Smooth muscle cell (in vitro differentiated cells): ENCODE results near the gene TTC5. TPM values are rescaled to one million over a fixed set of nuclear protein-coding genes. Genes with fewer than 3 reads are reported as not detected.
"Not testable (repeated sequence)": the region's sequence is repeated elsewhere in the genome, so short reads cannot be mapped to it uniquely, and the experiment has no call there.

ENCODE experiments used
- DNase-seq: peaks from one replicate; lab custom pipeline; 2025; ENCODE audit not compliant: unreplicated experiment; lab: John Stamatoyannopoulos, UW
- H2AFZ ChIP-seq: fragments of 200-600 bp; sonication (generic); 2 replicates; pipeline ENCODE4 v1.6.0; 2016; ENCODE audit warnings: antibody characterized with exemption, low read depth, mild to moderate bottlenecking
- H3F3A ChIP-seq: fragments of 200-600 bp; sonication (generic); 2 replicates; pipeline ENCODE4 v1.6.0; 2017; ENCODE audit warnings: antibody characterized with exemption, low read depth
- H3K27ac ChIP-seq: fragments of 200-600 bp; sonication (generic); 2 replicates; pipeline ENCODE4 v1.5.1; 2016; ENCODE audit warnings: low read depth, mild to moderate bottlenecking
- H3K27me3 ChIP-seq: fragments of 200-600 bp; sonication (generic); 2 replicates; pipeline ENCODE4 v1.6.1; 2016; ENCODE audit warnings: low read depth, mild to moderate bottlenecking
- H3K36me3 ChIP-seq: fragments of 200-600 bp; sonication (generic); 2 replicates; pipeline ENCODE4 v1.5.1; 2016; ENCODE audit warnings: low read depth
- H3K4me1 ChIP-seq: fragments of 200-600 bp; sonication (generic); 2 replicates; pipeline ENCODE4 v1.5.1; 2016; ENCODE audit warnings: low read depth
- H3K4me2 ChIP-seq: fragments of 200-600 bp; sonication (generic); 2 replicates; pipeline ENCODE4 v1.6.0; 2016; ENCODE audit warnings: mild to moderate bottlenecking
- H3K4me3 ChIP-seq: fragments of 200-600 bp; sonication (generic); 2 replicates; pipeline ENCODE4 v1.5.1; 2016; ENCODE audit warnings: mild to moderate bottlenecking
- H3K79me2 ChIP-seq: fragments of 200-600 bp; sonication (generic); 2 replicates; pipeline ENCODE4 v1.6.0; 2016; ENCODE audit warnings: low read depth, mild to moderate bottlenecking
- H3K9ac ChIP-seq: fragments of 200-600 bp; sonication (generic); 2 replicates; pipeline ENCODE4 v1.6.0; 2016; ENCODE audit warnings: low read depth
- H3K9me3 ChIP-seq: fragments of 200-600 bp; sonication (generic); replicated peaks from 2 replicates; pipeline ENCODE4 v1.5.1; 2016; ENCODE audit warnings: low read depth
- H4K20me1 ChIP-seq: fragments of 200-600 bp; sonication (generic); 2 replicates; pipeline ENCODE4 v1.6.0; 2016; ENCODE audit warnings: low read depth
- CTCF ChIP-seq: fragments of 200-600 bp; sonication (generic); IDR thresholded peaks from 2 replicates; pipeline ENCODE4 v1.5.1; 2017; ENCODE audit warnings: borderline replicate concordance, mild to moderate bottlenecking, antibody characterized with exemption; ENCODE audit not compliant: insufficient read depth, poor library complexity, severe bottlenecking
- WGBS: methylation state at CpG from one replicate; pipeline ENCODE4 v1.1.7; 2016; ENCODE audit warnings: low lambda C conversion rate; 5-methylcytosine and 5-hydroxymethylcytosine counted together
- polyA plus RNA-seq: library from polyadenylated mRNA; unstranded; fragments of >200 nt; fragmentation: Nextera tagmentation; extraction: Ambion mirVana; gene quantifications from 2 replicates; pipeline ENCODE4 v1.2.1, GENCODE V29; 2016
- total RNA-seq: library from RNA; depleted of rRNA; stranded (reverse); fragments of >200 nt; gene quantifications from 2 replicates; pipeline ENCODE4 v1.2.3, GENCODE V29; 2014

The TTC5 gene
- total and polyA plus RNA-seq, 2 experiments from 2014 or later: 13.4 to 18.7 TPM

GRCh38 chr14:20294636-20295035, 11.1 kb downstream of the TTC5 start:
- Histone ChIP-seq H3K4me1 (no peaks in the 10 kb centered on the region), H3K9me3 (no peaks in the 10 kb centered on the region), H3K4me3 (no peak overlapping the region), H3K27me3 (no peaks in the 10 kb centered on the region), H3K27ac (no peak overlapping the region), H2AFZ (no peak overlapping the region), H3K36me3 (peaks cover 4% of the 10 kb centered on the region), H3K79me2 (no peaks in the 10 kb centered on the region), H3F3A (no peaks in the 10 kb centered on the region), H3K9ac (no peak overlapping the region), H4K20me1 (no peaks in the 10 kb centered on the region), H3K4me2 (no peak overlapping the region)
- 95% methylated on average over 2 of the region's 2 CpGs for WGBS
- no peak for TF ChIP-seq CTCF
- DNase-seq: no peak

GRCh38 chr14:20281998-20282397, 23.8 kb downstream of the TTC5 start:
- H3K27ac ChIP-seq, H3K4me1 ChIP-seq, H3K4me2 ChIP-seq, H4K20me1 ChIP-seq, DNase-seq, H3K9ac ChIP-seq, H3K36me3 ChIP-seq, H2AFZ ChIP-seq, H3F3A ChIP-seq, H3K27me3 ChIP-seq, H3K4me3 ChIP-seq, H3K79me2 ChIP-seq, H3K9me3 ChIP-seq: not testable (repeated sequence)
- 80% methylated on average over 1 of the region's 1 CpG for WGBS

- WGBS: 93% methylated on average over 7 of the region's 7 CpGs
- H3K4me2 ChIP-seq, H3K36me3 ChIP-seq, H4K20me1 ChIP-seq, H3K9me3 ChIP-seq, H3K27me3 ChIP-seq, H3K79me2 ChIP-seq, H2AFZ ChIP-seq, H3F3A ChIP-seq, DNase-seq, H3K4me1 ChIP-seq, H3K4me3 ChIP-seq, H3K27ac ChIP-seq, H3K9ac ChIP-seq: not testable (repeated sequence)
Measured at GRCh38 chr14:20280265-20280664, 25.5 kb downstream of the TTC5 start.

GRCh38 chr14:20278414-20278813, 27.3 kb downstream of the TTC5 start:
- peaks cover 7% of the 10 kb centered on the region for H3K9me3 ChIP-seq
- TF ChIP-seq CTCF: no peak
- H3K36me3 ChIP-seq: no peaks in the 10 kb centered on the region
- H3K4me2 ChIP-seq: no peak overlapping the region
- H3K9ac ChIP-seq: no peak overlapping the region
- no peaks in the 10 kb centered on the region for H3K4me1 ChIP-seq
- no peaks in the 10 kb centered on the region for H3K79me2 ChIP-seq
- no peaks in the 10 kb centered on the region for H3K27me3 ChIP-seq
- no peak overlapping the region for H3K27ac ChIP-seq
- H4K20me1 ChIP-seq: no peaks in the 10 kb centered on the region
- DNase-seq: no peak
- no peak overlapping the region for H2AFZ ChIP-seq
- no peak overlapping the region for H3K4me3 ChIP-seq
- H3F3A ChIP-seq: no peaks in the 10 kb centered on the region
- 75% methylated on average over 1 of the region's 1 CpG for WGBS

- H3F3A ChIP-seq: no peaks in the 10 kb centered on the region
- H3K9ac ChIP-seq: no peak overlapping the region
Measured at GRCh38 chr14:20277409-20277808, 28.3 kb downstream of the TTC5 start.

More at GRCh38 chr14:20277409-20277808, 28.3 kb downstream of the TTC5 start:
- Histone ChIP-seq H3K4me1 (no peaks in the 10 kb centered on the region), H2AFZ (no peak overlapping the region), H3K36me3 (no peaks in the 10 kb centered on the region), H3K9me3 (peaks cover 9% of the 10 kb centered on the region), H3K79me2 (no peaks in the 10 kb centered on the region), H3K4me2 (no peak overlapping the region), H3K27me3 (no peaks in the 10 kb centered on the region), H3K27ac (no peak overlapping the region), H3K4me3 (no peak overlapping the region), H4K20me1 (no peaks in the 10 kb centered on the region)
- 92% methylated on average over 2 of the region's 2 CpGs for WGBS
- no peak for TF ChIP-seq CTCF
- DNase-seq: no peak
